Measurements from ENCODE around the gene CDKN2C. TPM values are rescaled to one million over a fixed set of nuclear protein-coding genes. Genes with fewer than 3 reads are reported as not detected.
A peak's percentile ranks its signal among the peaks of the same experiment; 100 is the strongest.

The CDKN2C gene
- total RNA-seq, 1 donor from 2014 or later: 0.26 TPM

DNA sequence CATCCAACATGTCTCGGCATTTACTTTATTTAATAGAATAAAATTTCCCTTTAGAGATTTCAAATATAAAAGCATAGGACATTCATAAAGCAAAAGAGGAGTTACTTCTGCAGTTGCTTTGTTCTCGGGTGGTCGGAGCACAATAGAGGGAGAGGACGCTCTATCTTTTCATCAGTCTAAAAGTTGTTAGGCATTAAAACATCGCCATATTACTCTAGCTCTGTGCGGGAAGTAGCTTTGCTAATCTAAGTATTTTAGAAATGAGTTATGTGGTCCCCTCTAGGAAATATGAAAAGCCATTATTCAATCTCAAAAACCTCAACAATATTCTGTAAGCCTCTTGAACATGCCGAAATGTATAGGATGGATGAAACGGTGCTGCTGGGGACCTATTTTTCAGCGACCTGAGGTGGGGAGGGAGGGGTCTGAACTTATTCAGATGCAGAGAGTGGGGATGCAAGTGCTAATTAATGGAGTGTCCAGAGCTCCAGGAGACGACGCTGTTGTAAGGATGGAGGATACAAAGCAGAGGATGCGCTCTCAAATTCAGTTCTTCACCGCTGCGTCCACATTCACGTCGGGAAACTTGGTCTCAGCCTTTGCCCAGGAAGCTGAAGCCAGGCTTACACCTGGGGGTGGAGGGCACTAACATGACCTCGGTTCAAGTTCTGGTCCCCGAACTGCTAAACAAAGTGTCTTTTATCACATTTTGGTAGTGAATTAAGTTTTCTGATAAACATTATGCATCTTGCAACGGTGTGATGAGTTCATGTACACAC, 6.3 kb downstream of the CDKN2C start:
- Mint-ChIP-seq H3K27ac (peak overlapping the region; percentile 15), H3K4me3 (ENCODE audit: low read depth) (no peak overlapping the region), H3K4me1 (ENCODE audit: low read depth) (no peaks in the 10 kb centered on the region), H3K36me3 (ENCODE audit: insufficient read depth) (no peaks in the 10 kb centered on the region), H3K27me3 (peaks cover 89% of the 10 kb centered on the region), H3K9me3 (ENCODE audit: low read depth) (no peaks in the 10 kb centered on the region)
- TF ChIP-seq, protein P1, sequence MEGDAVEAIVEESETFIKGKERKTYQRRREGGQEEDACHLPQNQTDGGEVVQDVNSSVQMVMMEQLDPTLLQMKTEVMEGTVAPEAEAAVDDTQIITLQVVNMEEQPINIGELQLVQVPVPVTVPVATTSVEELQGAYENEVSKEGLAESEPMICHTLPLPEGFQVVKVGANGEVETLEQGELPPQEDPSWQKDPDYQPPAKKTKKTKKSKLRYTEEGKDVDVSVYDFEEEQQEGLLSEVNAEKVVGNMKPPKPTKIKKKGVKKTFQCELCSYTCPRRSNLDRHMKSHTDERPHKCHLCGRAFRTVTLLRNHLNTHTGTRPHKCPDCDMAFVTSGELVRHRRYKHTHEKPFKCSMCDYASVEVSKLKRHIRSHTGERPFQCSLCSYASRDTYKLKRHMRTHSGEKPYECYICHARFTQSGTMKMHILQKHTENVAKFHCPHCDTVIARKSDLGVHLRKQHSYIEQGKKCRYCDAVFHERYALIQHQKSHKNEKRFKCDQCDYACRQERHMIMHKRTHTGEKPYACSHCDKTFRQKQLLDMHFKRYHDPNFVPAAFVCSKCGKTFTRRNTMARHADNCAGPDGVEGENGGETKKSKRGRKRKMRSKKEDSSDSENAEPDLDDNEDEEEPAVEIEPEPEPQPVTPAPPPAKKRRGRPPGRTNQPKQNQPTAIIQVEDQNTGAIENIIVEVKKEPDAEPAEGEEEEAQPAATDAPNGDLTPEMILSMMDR (IDR thresholded peaks at IDR 0.05; ENCODE audit: unreplicated experiment): no peak
- no peak for DNase-seq (ENCODE audit: low spot score, unreplicated experiment)

DNA sequence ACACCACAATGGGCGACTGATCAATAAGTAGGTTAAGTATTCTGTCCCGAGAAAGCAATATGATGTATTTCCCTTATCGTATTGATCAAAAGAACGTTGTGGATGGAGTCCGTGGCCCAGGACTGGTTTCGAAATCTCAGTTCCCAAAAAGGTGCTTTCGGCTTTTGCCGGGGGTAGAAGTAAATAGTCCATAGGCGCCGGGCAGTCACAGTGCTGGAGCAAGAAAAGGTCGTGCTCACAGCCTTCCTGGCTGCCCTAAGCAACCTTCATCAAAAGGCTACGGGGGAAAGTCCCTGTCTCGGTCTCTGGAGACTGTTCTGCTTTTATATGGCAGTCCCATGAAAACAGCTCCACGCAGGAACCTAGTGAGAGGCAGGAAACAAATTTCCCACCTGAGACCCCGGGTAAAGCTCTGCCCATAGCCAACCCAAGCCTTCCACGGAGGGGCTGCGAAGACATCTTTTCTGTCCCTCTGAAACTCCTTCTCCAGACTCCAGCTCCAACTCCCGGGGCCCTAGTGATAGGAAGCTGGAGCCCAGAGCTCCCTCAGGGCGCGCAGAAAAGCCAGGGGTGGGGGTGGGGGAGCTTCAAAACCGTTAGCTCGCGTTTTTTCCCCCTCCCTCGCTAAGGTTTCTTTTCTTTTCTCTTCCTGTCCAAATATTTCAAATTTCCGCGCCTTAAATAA, 7.0 kb downstream of the CDKN2C start:
- TF ChIP-seq, protein P1 (IDR thresholded peaks at IDR 0.05; ENCODE audit: unreplicated experiment): no peak
- no peak for DNase-seq (ENCODE audit: low spot score, unreplicated experiment)
- H3K9me3 Mint-ChIP-seq (ENCODE audit: low read depth): no peaks in the 10 kb centered on the region
- no peak overlapping the region for H3K27ac Mint-ChIP-seq
- no peaks in the 10 kb centered on the region for H3K36me3 Mint-ChIP-seq (ENCODE audit: insufficient read depth)
- H3K4me1 Mint-ChIP-seq (ENCODE audit: low read depth): no peaks in the 10 kb centered on the region
- H3K27me3 Mint-ChIP-seq: peaks cover 90% of the 10 kb centered on the region
- H3K4me3 Mint-ChIP-seq (ENCODE audit: low read depth): peak overlapping the region; percentile 7

GRCh38 chr1:50977575-50978143, 7.6 kb downstream of the CDKN2C start:
- no peaks in the 10 kb centered on the region for H3K4me1 Mint-ChIP-seq (ENCODE audit: low read depth)
- H3K4me3 Mint-ChIP-seq (ENCODE audit: low read depth): peak overlapping the region; percentile 59
- no peak overlapping the region for H3K27ac Mint-ChIP-seq
- no peaks in the 10 kb centered on the region for H3K9me3 Mint-ChIP-seq (ENCODE audit: low read depth)
- TF ChIP-seq, protein P1 (IDR thresholded peaks at IDR 0.05; ENCODE audit: unreplicated experiment): no peak
- peaks cover 92% of the 10 kb centered on the region for H3K27me3 Mint-ChIP-seq
- DNase-seq (ENCODE audit: low spot score, unreplicated experiment): no peak
- H3K36me3 Mint-ChIP-seq (ENCODE audit: insufficient read depth): no peaks in the 10 kb centered on the region

- peak; percentile 27 for DNase-seq (ENCODE audit: low spot score, unreplicated experiment)
- no peaks in the 10 kb centered on the region for H3K4me1 Mint-ChIP-seq (ENCODE audit: low read depth)
- no peak overlapping the region for H3K27ac Mint-ChIP-seq
- H3K9me3 Mint-ChIP-seq (ENCODE audit: low read depth): no peaks in the 10 kb centered on the region
- TF ChIP-seq, protein P1 (IDR thresholded peaks at IDR 0.05; ENCODE audit: unreplicated experiment): no peak
- peak overlapping the region; percentile 41 for H3K4me3 Mint-ChIP-seq (ENCODE audit: low read depth)
- peaks cover 92% of the 10 kb centered on the region for H3K27me3 Mint-ChIP-seq
- H3K36me3 Mint-ChIP-seq (ENCODE audit: insufficient read depth): no peaks in the 10 kb centered on the region
These were observed 8.3 kb downstream of the CDKN2C start for GRCh38 chr1:50978144-50978851.

Data from progenitor cell of endocrine pancreas (in vitro differentiated cells).